Activated naive CD4-positive, alpha-beta T cell treated with anti-CD3 and anti-CD28 coated beads for 36 hours (primary cell): ENCODE measurements around the gene CSRP1. TPM values are rescaled to one million over a fixed set of nuclear protein-coding genes. Genes with fewer than 3 reads are reported as not detected.
"Not testable (repeated sequence)": the region's sequence is repeated elsewhere in the genome, so short reads cannot be mapped to it uniquely, and the experiment has no call there.

Source experiments
- CTCF ChIA-PET: fragments of 350-600 bp; sonication (Branson Sonifier 250); formaldehyde crosslinking; loops from one replicate; lab custom pipeline; 2021; ENCODE audit warnings: antibody characterized with exemption; lab: Charles Lee
- DNase-seq: peaks from one replicate; pipeline ENCODE4 v3.0.0-alpha.2; 2020
- H3K27ac Mint-ChIP-seq: one replicate; pipeline ENCODE4 v1.8.0; 2021; ENCODE audit warnings: mild to moderate bottlenecking, mixed read lengths
- H3K27me3 Mint-ChIP-seq: one replicate; pipeline ENCODE4 v1.8.0; 2021; ENCODE audit warnings: low read depth, mixed read lengths
- H3K36me3 Mint-ChIP-seq: one replicate; pipeline ENCODE4 v1.8.0; 2021; ENCODE audit warnings: low read depth, mixed read lengths
- H3K4me1 Mint-ChIP-seq: one replicate; pipeline ENCODE4 v1.8.0; 2021; ENCODE audit warnings: low read depth, mixed read lengths
- H3K4me3 Mint-ChIP-seq: one replicate; pipeline ENCODE4 v1.8.0; 2021; ENCODE audit warnings: mild to moderate bottlenecking, moderate library complexity, mixed read lengths
- H3K9me3 Mint-ChIP-seq: one replicate; pipeline ENCODE4 v1.8.0; 2021; ENCODE audit warnings: mixed read lengths
- intact Hi-C: fragments of 100-400 bp; cut with micrococcal nuclease; formaldehyde crosslinking; loops from one replicate; pipeline ENCODE4 v1.15.1; 2023
- total RNA-seq, 2 experiments: library from RNA; stranded (reverse); gene quantifications; one replicate each; pipeline ENCODE4 v1.2.3, GENCODE V29; 2021

Gene CSRP1
- total RNA-seq, 2 experiments from 2014 or later, result 35.7 to 36.6 TPM

- H3K27ac Mint-ChIP-seq, DNase-seq, H3K36me3 Mint-ChIP-seq, H3K9me3 Mint-ChIP-seq, H3K4me3 Mint-ChIP-seq, intact Hi-C loops: not testable (repeated sequence)
- H3K27me3 Mint-ChIP-seq, result peaks cover 20% of the 10 kb centered on the region
- H3K4me1 Mint-ChIP-seq, result peaks cover 17% of the 10 kb centered on the region
- CTCF ChIA-PET, result interaction anchor here (1.1 to 10.5 kb wide), 4 partner anchors 9 to 31 kb away, joined by 3 to 287 read pairs (median 46); partner anchors contain the start of gene CSRP1
Measured at GRCh38 chr1:201478666-201479065, 28.3 kb downstream of the CSRP1 start.

- CTCF ChIA-PET, result no interaction called here
- H3K36me3 Mint-ChIP-seq, result no peaks in the 10 kb centered on the region
- no peak overlapping the region for H3K4me3 Mint-ChIP-seq
- H3K9me3 Mint-ChIP-seq, result no peaks in the 10 kb centered on the region
- H3K4me1 Mint-ChIP-seq, result peaks cover 12% of the 10 kb centered on the region
- intact Hi-C loops, result no loop called here
- no peak for DNase-seq
- H3K27me3 Mint-ChIP-seq, result peaks cover 26% of the 10 kb centered on the region
- no peak overlapping the region for H3K27ac Mint-ChIP-seq
Measured at GRCh38 chr1:201476670-201477344, 30.1 kb downstream of the CSRP1 start.

GRCh38 chr1:201475915-201476669 is 30.8 kb downstream of the CSRP1 start:
- CTCF ChIA-PET, result no interaction called here
- Mint-ChIP-seq H3K36me3 (no peaks in the 10 kb centered on the region), H3K9me3 (no peaks in the 10 kb centered on the region), H3K4me1 (peaks cover 5% of the 10 kb centered on the region), H3K27me3 (peaks cover 29% of the 10 kb centered on the region), H3K4me3 (no peak overlapping the region), H3K27ac (no peak overlapping the region)
- intact Hi-C loops, result no loop called here
- no peak for DNase-seq

- no peak for DNase-seq
- Mint-ChIP-seq H3K27me3 (peaks cover 35% of the 10 kb centered on the region), H3K4me1 (no peaks in the 10 kb centered on the region), H3K27ac (no peak overlapping the region), H3K9me3 (no peaks in the 10 kb centered on the region), H3K4me3 (no peak overlapping the region), H3K36me3 (no peaks in the 10 kb centered on the region)
- CTCF ChIA-PET, result interaction anchor here (1.1 kb wide), 1 partner anchor 38 kb away, joined by 3 read pairs; no protein-coding TSS in a partner anchor
- intact Hi-C loops, result no loop called here
Measured at GRCh38 chr1:201475130-201475529, 31.8 kb downstream of the CSRP1 start.

GRCh38 chr1:201473296-201473695 is 33.6 kb downstream of the CSRP1 start:
- H3K27ac Mint-ChIP-seq, result no peak overlapping the region
- no peak overlapping the region for H3K4me3 Mint-ChIP-seq
- intact Hi-C loops, result no loop called here
- peaks cover 3% of the 10 kb centered on the region for H3K4me1 Mint-ChIP-seq
- DNase-seq, result no peak
- no peaks in the 10 kb centered on the region for H3K36me3 Mint-ChIP-seq
- no peaks in the 10 kb centered on the region for H3K9me3 Mint-ChIP-seq
- H3K27me3 Mint-ChIP-seq, result peaks cover 42% of the 10 kb centered on the region
- CTCF ChIA-PET, result interaction anchor here (1.3 kb wide), 2 partner anchors 9 to 39 kb away, joined by 3 to 4 read pairs; no protein-coding TSS in a partner anchor

GRCh38 chr1:201472321-201472720 is 34.6 kb downstream of the CSRP1 start:
- intact Hi-C loops, H3K4me1 Mint-ChIP-seq, H3K9me3 Mint-ChIP-seq, H3K36me3 Mint-ChIP-seq, H3K27ac Mint-ChIP-seq, H3K4me3 Mint-ChIP-seq, DNase-seq: not testable (repeated sequence)
- CTCF ChIA-PET, result interaction anchor here (1.3 kb wide), 1 partner anchor 40 kb away, joined by 3 read pairs; no protein-coding TSS in a partner anchor
- peaks cover 49% of the 10 kb centered on the region for H3K27me3 Mint-ChIP-seq

- Mint-ChIP-seq H3K27me3 (peaks cover 49% of the 10 kb centered on the region), H3K9me3 (no peaks in the 10 kb centered on the region), H3K27ac (no peak overlapping the region)
Measured at GRCh38 chr1:201471772-201472171, 35.2 kb downstream of the CSRP1 start.

GRCh38 chr1:201470581-201470980 is 36.3 kb downstream of the CSRP1 start:
- H3K36me3 Mint-ChIP-seq, result no peaks in the 10 kb centered on the region
- H3K27ac Mint-ChIP-seq, result no peak overlapping the region
- intact Hi-C loops, result no loop called here
- no peak overlapping the region for H3K4me3 Mint-ChIP-seq
- no peak for DNase-seq
- peaks cover 6% of the 10 kb centered on the region for H3K4me1 Mint-ChIP-seq
- peaks cover 49% of the 10 kb centered on the region for H3K27me3 Mint-ChIP-seq
- CTCF ChIA-PET, result no interaction called here
- no peaks in the 10 kb centered on the region for H3K9me3 Mint-ChIP-seq

More at GRCh38 chr1:201471772-201472171, 35.2 kb downstream of the CSRP1 start:
- CTCF ChIA-PET, result no interaction called here
- H3K4me3 Mint-ChIP-seq, result no peak overlapping the region
- no peaks in the 10 kb centered on the region for H3K36me3 Mint-ChIP-seq
- no peak for DNase-seq
- intact Hi-C loops, result no loop called here
- peaks cover 6% of the 10 kb centered on the region for H3K4me1 Mint-ChIP-seq

GRCh38 chr1:201469645-201470074 is 37.3 kb downstream of the CSRP1 start:
- H3K27me3 Mint-ChIP-seq, result peaks cover 51% of the 10 kb centered on the region
- H3K27ac Mint-ChIP-seq, result no peak overlapping the region
- CTCF ChIA-PET, result interaction anchor here (0.9 to 2.4 kb wide), 4 partner anchors 9 to 34 kb away, joined by 3 to 15 read pairs (median 6); no protein-coding TSS in a partner anchor
- H3K4me3 Mint-ChIP-seq, result peak overlapping the region; percentile 80
- H3K4me1 Mint-ChIP-seq, result peaks cover 6% of the 10 kb centered on the region
- no peaks in the 10 kb centered on the region for H3K9me3 Mint-ChIP-seq
- DNase-seq, result no peak
- H3K36me3 Mint-ChIP-seq, result no peaks in the 10 kb centered on the region
- intact Hi-C loops, result loop anchor here (1.0 kb wide), 3 partner anchors 12 to 21 kb away; no protein-coding TSS in a partner anchor

- peaks cover 49% of the 10 kb centered on the region for H3K27me3 Mint-ChIP-seq
- intact Hi-C loops, result loop anchor here (1.0 kb wide), 3 partner anchors 12 to 21 kb away; no protein-coding TSS in a partner anchor
- DNase-seq, result peak; percentile 79
Measured at GRCh38 chr1:201468844-201469644, 37.9 kb downstream of the CSRP1 start, which contains the start of gene PHLDA3. Gene PHLDA3, minus strand, starts transcription at chr1:201469188. Its CDS starts 402 bp downstream, at chr1:201468786.

GRCh38 chr1:201468501-201468843 is 38.5 kb downstream of the CSRP1 start:
- Mint-ChIP-seq H3K36me3 (no peaks in the 10 kb centered on the region), H3K9me3 (no peaks in the 10 kb centered on the region), H3K27me3 (peaks cover 47% of the 10 kb centered on the region), H3K4me3 (peak overlapping the region; percentile 80), H3K27ac (no peak overlapping the region), H3K4me1 (peaks cover 6% of the 10 kb centered on the region)
- intact Hi-C loops, result no loop called here
- CTCF ChIA-PET, result interaction anchor here (1.4 to 2.4 kb wide), 3 partner anchors 14 to 33 kb away, joined by 5 to 15 read pairs (median 8); no protein-coding TSS in a partner anchor
- DNase-seq, result peak; percentile 30

More at GRCh38 chr1:201468844-201469644, 37.9 kb downstream of the CSRP1 start, which contains the start of gene PHLDA3:
- Mint-ChIP-seq H3K27ac (peak within 1 kb of the TSS; percentile 44), H3K4me1 (peaks cover 6% of the 10 kb centered on the region), H3K4me3 (peak within 1 kb of the TSS; percentile 80), H3K36me3 (no peaks in the 10 kb centered on the region), H3K9me3 (no peaks in the 10 kb centered on the region)
- CTCF ChIA-PET, result interaction anchor here (1.4 to 2.4 kb wide), 3 partner anchors 13 to 33 kb away, joined by 5 to 15 read pairs (median 8); no protein-coding TSS in a partner anchor
